ENCODE measurements around the gene WDR18.

DNA sequence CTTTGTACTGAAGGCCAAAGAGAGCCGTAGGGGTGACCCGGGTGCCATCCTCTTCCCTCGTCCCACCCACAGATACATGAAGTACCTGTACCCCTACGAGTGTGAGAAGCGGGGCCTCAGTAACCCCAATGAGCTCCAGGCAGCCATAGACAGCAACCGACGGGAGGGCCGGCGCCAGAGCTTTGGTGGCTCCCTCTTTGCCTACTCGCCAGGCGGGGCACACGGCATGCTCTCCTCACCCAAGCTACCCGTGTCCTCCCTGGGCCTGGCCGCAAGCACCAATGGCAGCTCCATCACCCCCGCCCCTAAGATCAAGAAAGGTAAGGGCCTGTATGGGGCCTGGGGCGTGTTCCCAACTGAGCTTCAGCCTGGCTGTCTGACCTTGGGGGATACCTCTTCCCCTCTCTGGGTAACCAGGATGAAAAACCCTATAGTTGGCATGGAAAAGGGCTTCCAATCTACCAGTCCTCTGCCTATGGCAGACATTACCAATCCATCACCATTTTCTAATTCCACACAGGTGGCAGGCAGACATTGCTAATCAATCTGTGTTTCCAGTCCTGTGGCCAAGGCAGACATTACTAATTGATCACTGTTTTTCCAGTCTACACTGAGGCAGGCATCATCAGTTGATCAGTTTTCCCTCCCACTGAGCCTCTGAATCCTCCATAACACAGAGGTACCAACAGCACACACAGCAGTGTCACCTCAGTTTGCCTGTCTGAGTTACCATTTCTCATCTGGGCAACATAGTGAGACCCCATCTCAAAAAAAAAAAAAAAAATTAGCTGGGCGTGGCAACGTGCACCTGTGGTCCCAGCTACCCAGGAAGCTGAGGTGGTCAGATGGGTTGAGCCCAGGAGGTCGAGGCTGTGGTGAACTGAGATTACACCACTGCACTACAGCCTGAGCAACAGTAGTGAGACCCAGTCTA, 19.1 kb upstream of the WDR18 start:
- TF ChIP-seq SIN3A (IDR thresholded peaks at IDR 0.05; ENCODE audit: borderline replicate concordance, insufficient read depth, low read length) (no peak), TAF1 (IDR thresholded peaks at IDR 0.05; ENCODE audit: borderline replicate concordance, insufficient read depth, low read length) (no peak)
